Liver (tissue), 9 donors: ENCODE measurements around the gene TARDBP. TPM values are rescaled to one million over a fixed set of nuclear protein-coding genes. Genes with fewer than 3 reads are reported as not detected.

Experiments
- DNase-seq: peaks from one replicate; pipeline ENCODE4 v3.0.0-alpha.2; 2017; ENCODE audit warnings: low spot score
- H3K27ac ChIP-seq, 2 donors: one replicate each; pipeline ENCODE4 v1.7.0; 2013; ENCODE audit warnings: inconsistent platforms in 2 of 2, low read length in 2 of 2, control low read depth in 1 of 2, low read depth in 1 of 2, mild to moderate bottlenecking in 1 of 2
- H3K27me3 ChIP-seq, 4 donors: one replicate each; pipeline versions ENCODE4 v1.6.1 to v1.7.0; 2013; ENCODE audit warnings: low read length in 3 of 4, inconsistent platforms in 1 of 4, mild to moderate bottlenecking in 1 of 4, moderate library complexity in 1 of 4; ENCODE audit not compliant: control insufficient read depth in 4 of 4, insufficient read depth in 4 of 4
- H3K36me3 ChIP-seq, 4 donors: one replicate each; pipeline versions ENCODE4 v1.6.1 to v1.7.0; 2013; ENCODE audit warnings: low read length in 3 of 4, mild to moderate bottlenecking in 3 of 4, low read depth in 1 of 4, moderate library complexity in 1 of 4; ENCODE audit not compliant: control insufficient read depth in 4 of 4, insufficient read depth in 3 of 4
- H3K4me1 ChIP-seq, 4 donors: one replicate each; pipeline versions ENCODE4 v1.6.1 to v1.7.0; 2013; ENCODE audit warnings: low read length in 3 of 4, mild to moderate bottlenecking in 3 of 4, moderate library complexity in 1 of 4; ENCODE audit not compliant: control insufficient read depth in 4 of 4, insufficient read depth in 4 of 4
- H3K4me3 ChIP-seq, 3 donors: one replicate each; pipeline versions ENCODE4 v1.6.1 to v1.7.0; 2013; ENCODE audit warnings: low read length in 3 of 3, control low read depth in 1 of 3, low read depth in 1 of 3, mild to moderate bottlenecking in 1 of 3
- H3K9ac ChIP-seq, 2 donors: one replicate each; pipeline ENCODE4 v1.7.0; 2013; ENCODE audit warnings: low read length in 2 of 2, mild to moderate bottlenecking in 2 of 2, moderate library complexity in 2 of 2, control low read depth in 1 of 2, low read depth in 1 of 2
- H3K9me3 ChIP-seq, 4 donors: one replicate each; pipeline versions ENCODE4 v1.6.1 to v1.7.0; 2013; ENCODE audit warnings: low read length in 3 of 4; ENCODE audit not compliant: control insufficient read depth in 4 of 4
- ATF3 ChIP-seq: IDR thresholded peaks from 2 replicates; pipeline ENCODE4 v1.6.1; 2016; ENCODE audit warnings: antibody characterized with exemption
- CTCF ChIP-seq: fragments of 150-350 bp; IDR thresholded peaks from 2 replicates; pipeline ENCODE4 v1.5.1; 2017; ENCODE audit warnings: improper control_type of control experiment, low read depth, low read length; ENCODE audit not compliant: missing input control
- EGR1 ChIP-seq, 2 donors: IDR thresholded peaks; 2 replicates each; pipeline ENCODE4 v1.6.1; 2016 to 2018; ENCODE audit warnings: antibody characterized with exemption in 2 of 2, low read depth in 2 of 2
- FOXA1 ChIP-seq: IDR thresholded peaks from 2 replicates; pipeline ENCODE4 v1.6.1; 2016; ENCODE audit warnings: antibody characterized with exemption
- FOXA2 ChIP-seq: IDR thresholded peaks from 2 replicates; pipeline ENCODE4 v1.6.1; 2016; ENCODE audit warnings: antibody characterized with exemption
- HNF4A ChIP-seq, 2 donors: conservative IDR thresholded peaks; 2 replicates each; pipeline ENCODE4 v1.6.1; 2016; ENCODE audit warnings: antibody characterized with exemption in 2 of 2, mild to moderate bottlenecking in 2 of 2
- HNF4G ChIP-seq: IDR thresholded peaks from 2 replicates; pipeline ENCODE4 v1.6.1; 2016; ENCODE audit warnings: antibody characterized with exemption
- JUND ChIP-seq, 2 donors: IDR thresholded peaks; 2 replicates each; pipeline ENCODE4 v1.6.1; 2016; ENCODE audit warnings: antibody characterized with exemption in 2 of 2
- MAX ChIP-seq: IDR thresholded peaks from 2 replicates; pipeline ENCODE4 v1.6.1; 2016; ENCODE audit warnings: antibody characterized with exemption
- NR2F2 ChIP-seq: IDR thresholded peaks from 2 replicates; pipeline ENCODE4 v1.6.1; 2016; ENCODE audit warnings: antibody characterized with exemption
- RAD21 ChIP-seq, 2 donors: IDR thresholded peaks; 2 replicates each; pipeline ENCODE4 v1.6.1; 2016; ENCODE audit warnings: antibody characterized with exemption in 2 of 2, mild to moderate bottlenecking in 2 of 2
- REST ChIP-seq: IDR thresholded peaks from 2 replicates; pipeline ENCODE4 v1.6.1; 2016; ENCODE audit warnings: antibody characterized with exemption, mild to moderate bottlenecking
- RXRA ChIP-seq, 2 donors: IDR thresholded peaks; 2 replicates each; pipeline ENCODE4 v1.6.1; 2017 to 2018; ENCODE audit warnings: antibody characterized with exemption in 2 of 2, mild to moderate bottlenecking in 1 of 2
- SP1 ChIP-seq: IDR thresholded peaks from 2 replicates; pipeline ENCODE4 v1.6.1; 2018; ENCODE audit warnings: antibody characterized with exemption, mild to moderate bottlenecking
- TAF1 ChIP-seq: conservative IDR thresholded peaks from 2 replicates; pipeline ENCODE4 v1.6.1; 2016; ENCODE audit warnings: antibody characterized with exemption, mild to moderate bottlenecking
- YY1 ChIP-seq: IDR thresholded peaks from 2 replicates; pipeline ENCODE4 v1.6.1; 2016; ENCODE audit warnings: antibody characterized with exemption, mild to moderate bottlenecking
- ZBTB33 ChIP-seq: IDR thresholded peaks from 2 replicates; pipeline ENCODE4 v1.6.1; 2016; ENCODE audit warnings: antibody characterized with exemption
- WGBS: extraction: QIAGEN DNeasy Blood & Tissue Kit; methylation state at CpG from one replicate; pipeline ENCODE4 v1.1.7; 2013; 5-methylcytosine and 5-hydroxymethylcytosine counted together
- polyA plus RNA-seq, 2 donors: library from polyadenylated mRNA; stranded (reverse) in 1 of 2; unstranded in 1 of 2; fragments of 200-250 nt in 1 of 2; fragments of >200 nt in 1 of 2; fragmentation: Nextera tagmentation in 1 of 2; extraction: Ambion mirVana in 1 of 2; gene quantifications; one replicate each; pipeline versions ENCODE4 v1.2.1 to v1.2.3, GENCODE V29; 2013 to 2015
- total RNA-seq, 2 donors: library from RNA; depleted of rRNA; stranded (reverse); fragments of >200 nt; gene quantifications; one replicate each; pipeline ENCODE4 v1.2.3, GENCODE V29; 2014
- donor health status: healthy.
- donor health status: healthy.
- donor health status: healthy.
- donor health status: healthy.
- donor health status: healthy.

TARDBP gene
- total and polyA plus RNA-seq, 4 donors, result 44.4 to 87.6 (median 79.2) TPM

GRCh38 chr1:11058026-11058425 lies 45.6 kb downstream of the TARDBP start:
- no peak for DNase-seq
- H3K27me3 ChIP-seq, result no peaks in the 10 kb centered on the region
- peaks cover 5 to 22% (median 15%) of the 10 kb centered on the region in 4 donors for H3K4me1 ChIP-seq
- no peaks in the 10 kb centered on the region for H3K9me3 ChIP-seq
- WGBS, result 96% methylated on average over 14 of the region's 14 CpGs
- TF ChIP-seq EGR1 (IDR thresholded peaks at IDR 0.05; ENCODE audit: low read depth in 2 of 2) (no peak), ATF3 (no peak), FOXA1 (no peak), HNF4A (conservative IDR thresholded peaks at IDR 0.05) (no peak), JUND (IDR thresholded peaks at IDR 0.05) (no peak), ZBTB33 (no peak), RAD21 (IDR thresholded peaks at IDR 0.05) (no peak), CTCF (no peak), TAF1 (no peak), SP1 (no peak), REST (no peak), RXRA (IDR thresholded peaks at IDR 0.05) (no peak), NR2F2 (no peak), MAX (no peak), FOXA2 (no peak), YY1 (no peak)
- peaks cover 0 to 17% (median 6%) of the 10 kb centered on the region in 4 donors for H3K36me3 ChIP-seq
- no peak overlapping the region for H3K4me3 ChIP-seq
- no peak overlapping the region for H3K27ac ChIP-seq
- H3K9ac ChIP-seq, result no peak overlapping the region

- Histone ChIP-seq H3K27me3 (no peaks in the 10 kb centered on the region), H3K27ac (no peak overlapping the region), H3K4me3 (peak overlapping the region; percentile 62 to 96 (median 89)), H3K9ac (peak overlapping the region; percentile 30 to 56), H3K9me3 (no peaks in the 10 kb centered on the region), H3K36me3 (peaks cover 0 to 19% (median 6%) of the 10 kb centered on the region in 4 donors), H3K4me1 (peaks cover 5 to 19% (median 12%) of the 10 kb centered on the region in 4 donors)
- DNase-seq, result no peak
- 63% methylated on average over 28 of the region's 28 CpGs for WGBS
- no peak for TF ChIP-seq HNF4G
- TF ChIP-seq REST, result no peak
- TF ChIP-seq FOXA2, result no peak
- TF ChIP-seq FOXA1, result no peak
- TF ChIP-seq RXRA (IDR thresholded peaks at IDR 0.05), result no peak
- no peak for TF ChIP-seq ZBTB33
- TF ChIP-seq YY1, result no peak
- TF ChIP-seq RAD21 (IDR thresholded peaks at IDR 0.05), result no peak
Measured at GRCh38 chr1:11058595-11059154, 46.2 kb downstream of the TARDBP start.
